GM21737 (cell line): ENCODE results near the gene RAD51B.
A peak's percentile ranks its signal among the peaks of the same experiment; 100 is the strongest.

Experiments used
- ATAC-seq: cut with Tn5 transposase; IDR thresholded peaks from one replicate; pipeline ENCODE4 v1.9.1; 2021; ENCODE audit warnings: mild to moderate bottlenecking, moderate library complexity; ENCODE audit not compliant: unreplicated experiment

Gene RAD51B

DNA sequence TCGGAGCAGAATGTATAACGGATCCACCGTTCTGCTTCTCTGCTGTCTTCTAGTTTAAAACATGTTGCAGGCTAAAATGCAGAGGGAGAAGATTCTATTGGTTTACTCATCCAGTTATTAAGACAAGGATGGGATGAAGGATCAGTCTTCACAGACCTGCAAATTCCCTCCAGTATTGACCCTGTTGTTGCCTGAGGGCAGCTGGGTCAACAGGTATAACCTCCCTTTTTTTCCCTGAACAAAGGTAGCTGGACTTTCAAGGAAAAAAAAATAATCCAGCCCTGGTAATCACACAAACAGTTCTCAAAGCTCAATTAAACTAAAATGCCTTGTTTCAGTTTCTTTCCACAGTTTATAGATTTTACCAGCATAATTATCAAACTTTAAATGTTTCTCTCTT lies 492.7 kb downstream of the RAD51B start:
- ATAC-seq, result no peak

DNA sequence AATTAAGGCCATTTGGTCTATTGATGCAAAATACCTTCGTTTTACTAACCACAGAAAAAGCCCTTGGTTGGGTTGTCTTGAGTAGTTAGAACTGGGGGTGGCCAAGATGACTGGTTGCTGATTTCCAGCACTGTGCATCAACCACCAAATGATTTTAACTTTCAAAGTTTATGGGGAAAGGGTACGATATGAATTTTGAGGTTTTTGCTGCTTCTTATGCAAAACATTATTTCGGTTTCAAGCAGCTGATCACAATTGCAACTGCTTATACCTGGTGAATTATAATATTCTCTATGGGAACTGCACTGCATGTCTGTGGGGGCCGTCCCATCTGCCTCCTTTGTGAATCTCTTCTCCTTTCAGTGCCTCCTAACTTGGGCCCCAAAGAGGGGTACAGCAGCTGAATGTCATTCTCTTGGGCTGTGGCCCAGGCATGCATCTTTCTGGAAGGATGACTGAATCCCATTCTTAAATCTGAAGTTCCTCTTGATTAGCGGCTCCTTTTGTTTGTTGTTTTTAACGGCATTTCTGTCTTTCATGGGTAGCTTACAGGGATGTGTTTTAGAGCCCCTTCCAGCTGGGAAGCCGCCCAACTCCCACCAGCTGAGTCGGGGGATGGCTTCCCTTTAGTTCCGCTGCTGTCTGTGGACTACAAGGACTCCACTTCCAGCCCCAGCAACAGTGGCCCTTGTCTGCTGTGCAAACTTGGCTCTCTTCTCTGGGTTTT lies 493.5 kb downstream of the RAD51B start:
- ATAC-seq, result peak; percentile 91

DNA sequence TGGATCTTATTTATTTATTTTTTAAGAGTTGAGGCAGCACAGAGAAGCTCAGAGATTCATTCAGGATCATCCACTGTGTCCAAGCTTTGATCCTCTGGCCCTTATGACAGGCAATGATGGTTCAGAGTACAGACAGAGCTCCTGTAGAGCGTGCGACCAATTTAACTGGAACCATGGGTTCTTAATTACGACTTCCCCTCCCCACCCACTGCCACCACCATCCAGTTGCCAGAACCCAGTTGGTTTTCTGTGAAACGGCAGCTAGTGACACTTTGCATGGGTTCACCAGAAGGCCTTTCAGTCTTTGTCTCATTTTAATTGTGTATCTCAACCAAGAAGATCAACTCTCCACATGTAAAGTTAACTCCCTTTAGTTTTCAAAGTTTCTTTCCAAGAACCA lies 495.1 kb downstream of the RAD51B start:
- no peak for ATAC-seq

DNA sequence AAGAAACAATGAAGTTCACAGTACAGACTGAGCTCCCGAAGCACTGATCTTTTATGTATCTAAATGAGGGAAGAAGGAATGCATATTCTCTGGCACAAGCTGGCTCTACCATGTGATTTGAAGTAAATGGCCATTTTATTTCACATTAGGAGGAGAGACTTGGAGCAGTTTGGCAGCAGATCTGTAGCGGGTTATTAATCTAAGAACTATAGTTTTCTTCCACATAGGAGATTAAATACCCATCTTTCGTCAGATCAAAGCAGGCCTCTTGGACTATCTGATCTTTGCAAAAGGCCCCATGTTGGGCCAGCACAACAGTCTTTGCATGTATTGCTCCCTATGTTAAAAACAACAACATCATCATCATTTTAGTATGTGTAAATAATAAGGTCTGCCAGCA lies 495.5 kb downstream of the RAD51B start:
- ATAC-seq, result no peak

DNA sequence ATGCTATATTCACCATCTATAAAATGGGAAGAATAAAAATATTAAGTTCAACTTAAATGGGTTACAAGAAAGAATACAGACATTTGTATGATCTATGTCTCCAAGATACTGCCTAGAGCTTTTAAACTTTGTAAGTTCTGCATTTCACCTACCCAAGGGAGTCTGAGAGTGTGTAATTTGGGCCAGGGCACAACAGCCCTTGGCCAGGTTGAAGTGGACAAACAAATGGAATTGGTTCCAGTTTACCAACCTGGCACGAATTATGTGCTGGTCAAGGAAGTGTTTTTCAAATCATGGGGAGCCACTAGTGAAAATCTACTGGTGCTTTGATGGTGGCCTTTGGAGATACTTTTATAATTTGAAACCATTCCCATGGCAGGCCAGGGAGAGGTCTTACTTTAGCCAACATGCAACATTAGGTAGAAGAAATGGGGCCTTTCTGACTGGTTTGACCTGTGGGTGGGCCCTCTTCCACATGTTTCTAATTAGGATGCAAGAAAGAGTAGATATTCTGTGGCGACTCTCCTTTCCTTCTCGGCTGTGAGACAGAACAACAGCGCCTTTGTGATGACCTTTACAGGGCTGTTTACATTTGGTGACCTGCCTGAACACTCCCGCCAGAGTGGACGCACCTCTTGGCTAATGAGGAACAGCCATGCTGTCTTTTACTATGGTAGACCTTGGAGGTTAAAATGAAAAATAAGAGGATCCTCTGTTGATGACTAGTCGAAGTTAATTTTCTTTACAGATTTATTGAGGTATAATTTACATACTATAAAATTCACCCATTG lies 496.7 kb downstream of the RAD51B start:
- ATAC-seq, result no peak

DNA sequence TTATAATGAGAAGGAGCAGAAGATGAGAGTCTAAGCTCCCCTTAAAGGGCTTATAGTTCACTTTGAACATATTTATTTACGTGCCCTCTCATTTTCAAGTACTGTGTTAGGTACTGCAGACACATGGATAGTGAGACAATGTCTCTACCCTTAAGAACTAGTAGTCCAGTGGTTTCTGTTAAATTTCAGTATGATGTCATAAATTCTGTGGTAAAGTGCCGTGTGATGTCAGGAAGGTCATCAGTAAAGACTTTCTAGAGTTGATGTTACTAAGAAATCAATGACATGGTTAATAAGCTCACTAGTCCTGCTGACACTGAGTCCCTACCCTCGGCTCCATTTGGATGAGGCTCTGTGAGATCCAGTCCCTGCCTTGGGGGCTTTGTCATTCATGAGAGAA lies 497.7 kb downstream of the RAD51B start:
- no peak for ATAC-seq

DNA sequence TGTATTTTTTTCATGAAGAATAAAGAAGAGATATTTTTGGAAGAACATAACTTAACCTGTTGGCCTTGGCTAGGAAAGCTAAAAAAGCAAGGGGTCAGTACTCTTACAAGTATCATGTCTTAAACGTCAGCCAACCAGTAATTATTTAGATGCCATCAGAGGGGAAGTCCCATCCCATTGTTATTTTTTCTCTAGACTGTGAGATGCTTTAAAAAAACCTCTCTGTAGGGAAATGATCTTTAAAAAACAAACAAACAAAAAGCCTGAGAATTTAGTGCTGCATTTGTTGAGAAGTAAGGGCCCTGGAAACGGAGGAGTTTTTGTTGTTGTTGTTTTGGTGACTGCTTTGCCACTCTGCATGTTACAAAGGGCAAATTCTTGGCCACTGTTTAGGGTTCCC lies 499.2 kb downstream of the RAD51B start:
- ATAC-seq, result no peak

DNA sequence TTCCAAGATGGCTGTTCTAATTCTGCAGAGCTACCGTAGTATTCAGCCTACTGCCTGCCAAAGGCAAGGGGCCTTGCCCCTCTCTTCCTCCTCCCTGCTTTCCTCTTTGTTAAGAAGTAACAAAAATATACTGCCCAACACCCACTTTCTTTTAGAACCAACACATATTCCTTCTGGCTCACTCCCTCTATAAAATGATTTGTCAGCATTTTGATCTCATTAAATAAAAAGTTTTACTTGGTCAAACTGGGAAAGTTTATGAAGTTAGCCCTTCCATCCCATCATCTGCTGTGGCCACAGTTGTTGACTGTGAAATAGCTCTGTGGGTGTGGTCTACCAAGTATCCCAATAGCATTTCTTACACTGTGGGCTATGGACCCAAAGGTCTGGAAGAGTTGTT lies 500.9 kb downstream of the RAD51B start:
- ATAC-seq, result no peak

DNA sequence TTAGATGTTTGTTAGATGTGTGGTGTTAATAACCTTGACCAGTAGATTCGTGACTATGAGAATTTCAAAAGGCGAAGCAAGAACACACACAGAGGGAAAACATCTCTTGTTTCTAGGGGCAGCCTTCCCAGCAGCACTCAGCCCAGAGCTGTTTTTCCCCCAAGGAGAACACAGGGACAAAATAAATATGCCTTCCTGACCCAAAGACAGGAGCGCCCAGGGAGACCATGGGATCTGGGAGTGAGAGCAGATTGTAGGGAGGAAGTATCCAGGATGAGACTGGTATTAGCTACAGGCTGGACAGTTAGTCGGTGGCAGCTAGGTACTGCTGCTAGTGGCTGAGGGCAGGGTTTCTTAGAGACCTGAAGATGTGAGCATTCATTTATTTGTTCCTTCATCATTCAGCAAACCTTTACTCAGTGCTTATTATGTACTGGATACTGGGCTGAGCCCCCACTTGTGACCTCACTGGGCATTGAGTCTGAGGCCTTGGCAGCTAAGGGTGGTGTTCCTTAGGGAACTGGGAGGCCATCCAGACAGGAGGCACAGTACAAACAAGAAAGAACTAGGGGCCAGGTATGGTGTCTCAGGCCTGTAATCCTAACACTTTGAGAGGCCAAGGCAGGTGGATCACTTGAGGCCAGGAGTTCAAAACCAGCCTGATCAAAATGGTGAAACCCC lies 503.5 kb downstream of the RAD51B start:
- ATAC-seq, result no peak

DNA sequence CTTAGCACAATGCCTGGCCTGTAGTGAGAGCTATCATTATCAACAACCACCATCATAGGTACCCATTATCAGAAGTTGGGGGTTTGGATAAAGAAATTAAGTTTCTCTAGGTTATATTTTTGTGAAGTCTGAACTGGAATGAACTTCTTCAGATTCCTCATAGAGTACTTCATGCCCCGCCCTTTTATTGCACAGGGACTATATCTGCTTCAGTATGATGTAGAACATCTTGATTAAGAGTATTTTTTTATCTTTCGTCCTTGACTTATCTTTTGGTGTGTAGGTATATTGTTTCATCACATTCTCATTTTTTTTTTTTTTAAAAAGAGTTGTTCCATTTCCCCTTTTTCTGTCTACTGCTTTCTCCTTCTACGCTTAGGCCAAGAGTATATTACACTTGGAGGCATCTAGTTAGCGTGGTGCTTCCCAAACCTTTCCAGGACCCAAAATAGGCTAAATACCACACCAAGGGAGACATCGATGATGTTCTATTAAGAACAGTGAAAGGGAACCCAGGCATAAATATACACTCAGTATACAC lies 505.8 kb downstream of the RAD51B start:
- no peak for ATAC-seq

DNA sequence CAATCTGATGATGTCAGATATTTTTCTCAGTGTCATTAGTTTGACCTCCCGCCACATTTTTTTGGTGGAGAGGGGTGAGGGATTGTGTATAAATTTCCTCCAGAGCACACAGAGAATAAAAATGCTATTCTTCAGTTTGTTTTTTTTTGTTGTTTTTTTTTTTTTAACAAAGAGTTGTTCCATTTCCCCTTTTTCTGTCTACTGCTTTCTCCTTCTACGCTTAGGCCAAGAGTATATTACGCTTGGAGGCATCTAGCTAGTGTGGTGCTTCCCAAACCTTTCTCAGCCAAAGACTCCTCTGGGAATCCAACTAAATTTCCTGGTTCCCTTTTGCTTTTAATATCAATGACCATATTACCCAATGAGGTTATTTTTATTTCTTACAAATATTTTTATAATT lies 507.7 kb downstream of the RAD51B start:
- no peak for ATAC-seq

DNA sequence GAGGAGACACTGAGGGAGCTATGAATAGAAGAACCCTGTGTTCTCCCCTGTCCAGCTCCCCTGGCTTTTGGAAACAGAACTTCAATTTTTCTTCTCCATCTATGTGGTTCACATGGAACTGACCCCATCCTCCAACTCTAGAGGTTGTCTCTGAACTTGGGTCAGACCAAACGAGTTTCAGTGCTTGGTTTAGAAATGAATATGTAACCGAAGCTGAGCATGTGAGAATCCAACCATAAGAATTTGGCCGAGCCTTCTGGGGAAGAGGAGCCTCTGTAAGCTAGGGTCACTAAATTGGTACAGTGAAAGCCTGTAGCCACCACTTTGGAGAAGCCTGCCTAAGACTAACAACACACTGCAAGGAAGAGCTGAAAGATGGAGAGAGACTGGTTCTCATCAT lies 508.9 kb downstream of the RAD51B start:
- no peak for ATAC-seq

DNA sequence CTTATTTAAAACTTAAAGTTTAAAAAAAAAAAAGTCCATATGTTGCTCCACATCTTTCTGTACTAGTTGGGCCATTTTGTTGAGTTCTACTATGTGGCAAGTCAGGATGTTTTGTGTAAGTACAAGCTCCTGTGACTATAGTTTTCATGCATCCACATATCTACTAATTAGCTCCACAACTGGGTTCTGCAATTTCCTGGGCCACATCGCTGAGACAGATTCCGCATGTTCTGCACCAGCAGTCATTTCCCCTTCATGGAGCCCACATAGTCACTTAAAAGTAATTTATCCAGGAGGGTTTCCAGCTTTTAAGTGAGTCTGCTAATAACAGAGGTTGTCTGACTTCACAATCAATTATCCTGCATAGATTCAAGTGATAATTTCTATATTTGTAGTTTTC lies 511.8 kb downstream of the RAD51B start:
- ATAC-seq, result no peak

DNA sequence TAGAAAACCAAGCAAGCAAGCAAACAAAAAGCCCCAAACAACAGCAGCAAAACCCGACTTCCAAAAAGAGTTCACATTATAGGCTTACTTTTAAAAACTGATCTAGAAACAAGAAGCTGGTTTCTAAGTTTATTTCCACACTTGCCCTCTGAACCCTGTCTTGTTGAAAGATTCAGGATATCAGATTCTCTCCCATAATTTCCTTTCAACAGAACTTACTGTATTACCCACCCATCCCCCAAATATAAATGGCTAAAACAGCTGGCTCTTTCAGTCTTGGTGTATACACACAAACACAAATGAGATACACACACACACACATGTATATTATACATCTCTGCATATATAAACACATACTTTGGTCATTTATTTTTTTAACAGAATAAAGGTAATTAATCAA lies 512.4 kb downstream of the RAD51B start:
- no peak for ATAC-seq

DNA sequence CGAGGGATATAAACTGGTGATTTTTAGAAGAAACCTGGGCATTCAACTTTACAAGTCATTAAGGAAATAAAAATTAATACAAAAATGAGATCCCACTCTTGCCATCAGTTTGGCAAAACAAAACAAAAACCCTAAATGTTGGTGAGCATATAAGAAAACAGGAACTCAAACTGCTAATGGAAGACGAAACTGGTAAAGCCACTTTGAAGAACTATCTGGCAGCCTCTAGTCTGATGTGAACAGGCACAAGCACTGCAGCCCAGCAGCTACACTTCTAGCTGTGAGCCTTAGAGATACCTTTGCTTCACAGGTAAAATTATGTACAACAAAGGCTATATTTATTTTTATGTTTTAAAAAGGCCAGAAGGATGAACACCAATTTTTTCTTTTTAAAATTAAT lies 513.7 kb downstream of the RAD51B start:
- ATAC-seq, result no peak

DNA sequence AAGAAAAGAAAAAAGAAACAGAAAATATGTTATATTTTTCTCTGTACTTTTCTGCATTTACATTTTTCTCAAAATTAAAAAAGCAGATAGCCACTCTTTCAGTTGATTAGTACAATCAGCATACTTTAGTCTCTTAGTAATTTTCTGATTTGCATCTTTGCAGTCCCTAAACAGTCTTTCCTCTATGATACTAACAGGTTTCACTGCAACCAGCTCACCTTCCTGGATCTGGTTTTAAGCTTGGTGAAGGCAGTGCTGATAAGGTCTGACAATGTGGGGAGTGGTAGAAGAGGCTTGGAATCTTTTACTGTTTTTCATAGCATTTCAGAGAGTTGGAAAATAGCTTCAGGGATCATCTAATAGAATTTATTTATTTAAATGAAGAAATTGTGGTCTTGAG lies 515.7 kb downstream of the RAD51B start:
- no peak for ATAC-seq

DNA sequence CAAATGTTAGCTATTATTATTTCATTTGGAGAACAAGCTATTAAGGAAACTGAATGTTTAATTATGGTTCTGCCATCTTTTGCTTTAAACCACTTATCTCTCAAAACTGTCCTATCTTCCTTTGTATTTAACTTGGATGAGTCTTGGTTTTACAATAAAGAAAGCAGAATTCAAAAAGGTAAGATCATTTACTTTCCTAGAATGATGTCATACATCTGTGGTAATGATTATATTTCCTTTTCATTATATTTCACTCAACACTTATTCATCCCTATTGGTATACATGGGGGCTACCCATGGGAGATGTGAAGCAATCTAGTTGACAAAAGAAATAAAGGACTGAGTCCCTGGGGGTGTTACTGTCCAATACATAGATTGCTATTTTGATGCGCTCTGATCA lies 516.6 kb downstream of the RAD51B start:
- ATAC-seq, result no peak

DNA sequence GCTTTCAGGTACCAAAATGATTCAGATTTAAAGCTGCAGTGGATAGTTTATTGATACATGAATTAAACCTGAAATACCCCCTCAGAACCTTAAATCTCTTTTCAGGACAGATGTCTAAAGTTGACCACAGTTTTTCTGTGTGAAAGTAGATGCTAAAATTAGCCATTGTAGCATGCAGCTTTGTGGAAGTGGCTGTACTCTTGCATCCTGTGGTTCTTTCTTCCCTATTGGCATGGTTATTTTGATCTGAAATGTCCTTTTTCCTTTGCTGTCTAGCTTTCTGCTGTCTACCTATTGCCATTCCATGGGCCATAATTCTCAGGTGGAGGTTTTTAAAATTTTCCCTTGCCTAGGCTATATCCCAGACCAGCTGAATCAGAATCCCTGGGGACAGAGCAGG lies 517.7 kb downstream of the RAD51B start:
- no peak for ATAC-seq

DNA sequence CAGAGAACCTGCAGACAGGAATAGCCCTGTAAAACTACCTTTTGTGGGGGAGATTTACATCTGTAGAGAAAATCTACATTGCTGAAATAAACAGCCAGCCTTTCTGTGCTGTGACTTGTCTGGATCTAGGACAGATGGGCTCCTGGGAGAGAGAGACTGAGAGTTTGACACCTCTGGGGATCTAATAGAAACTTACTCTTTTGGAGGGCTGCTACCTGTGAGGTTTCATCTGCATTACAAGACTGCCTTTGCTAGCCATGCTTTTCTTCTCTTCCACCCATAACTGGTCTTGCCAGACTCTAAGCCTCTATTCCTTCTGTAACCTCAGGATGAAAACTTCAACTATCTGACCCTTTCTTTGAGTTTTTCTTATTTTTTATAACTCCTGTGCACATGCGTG lies 520.7 kb downstream of the RAD51B start:
- no peak for ATAC-seq

DNA sequence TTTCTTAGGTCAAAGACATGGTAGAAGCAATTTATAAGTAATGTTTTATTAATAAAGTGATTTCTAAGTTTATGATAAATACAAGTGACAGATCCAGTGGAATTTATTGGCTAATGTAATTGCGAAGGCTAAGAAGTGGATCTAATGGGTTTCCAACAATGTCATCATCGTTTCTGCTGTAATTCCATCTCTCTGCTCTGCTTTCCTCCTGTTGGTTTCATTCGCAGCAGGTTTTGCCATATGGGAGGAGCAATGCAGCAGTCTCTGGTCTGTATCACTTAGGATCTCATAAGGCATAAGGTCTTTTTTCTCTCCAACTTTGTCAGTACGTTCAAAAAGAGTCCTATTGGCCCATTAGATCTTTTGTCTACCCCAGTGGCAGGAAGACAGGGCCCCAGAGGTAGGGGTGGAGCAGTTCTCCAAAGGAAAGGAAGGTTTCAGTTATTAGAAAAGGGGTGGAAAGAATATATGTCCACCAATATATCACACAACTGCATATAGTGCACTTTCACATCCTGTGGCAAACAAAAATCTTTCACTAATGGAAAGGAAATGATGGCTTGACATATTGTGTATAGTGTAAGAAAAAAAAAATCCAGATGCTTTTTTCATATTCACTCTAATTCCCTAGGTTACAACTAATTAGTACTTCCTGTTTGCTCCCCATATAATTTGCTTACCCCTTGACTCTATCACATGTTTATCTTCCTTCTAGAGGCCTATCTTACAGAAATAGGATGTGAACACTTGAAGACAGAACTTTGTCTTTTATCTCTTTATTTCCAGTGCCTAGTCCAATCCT lies 522.0 kb downstream of the RAD51B start:
- no peak for ATAC-seq

DNA sequence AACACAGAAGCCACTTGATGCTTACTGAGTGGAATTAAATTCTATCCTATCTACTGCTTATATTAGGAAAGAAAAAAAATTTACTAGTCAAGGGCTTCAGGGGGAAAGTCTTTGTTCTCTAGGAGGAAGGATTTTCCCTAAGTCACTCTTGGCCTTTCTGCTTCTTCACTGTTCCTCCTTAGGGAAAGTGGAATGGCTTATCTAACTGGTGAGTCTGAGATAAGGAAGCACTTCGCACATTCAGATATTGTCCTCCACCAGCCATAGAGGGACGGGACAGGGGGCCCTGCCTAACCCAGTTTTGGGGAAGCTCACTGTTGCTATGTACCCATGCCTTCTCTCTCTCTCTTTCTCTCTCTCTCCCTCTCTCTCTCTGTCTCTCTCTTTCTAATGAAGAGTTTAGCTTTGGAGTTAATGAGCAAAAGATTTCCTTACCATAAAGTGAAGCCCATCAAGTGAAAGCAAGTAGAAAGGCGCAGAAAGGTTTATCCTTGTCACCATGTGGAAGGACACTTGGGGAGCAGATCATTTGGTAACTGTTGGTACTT lies 522.7 kb downstream of the RAD51B start:
- ATAC-seq, result no peak
